HG02852 (cell line): ENCODE results near the gene TNS1.
"Not testable (repeated sequence)": the region's sequence is repeated elsewhere in the genome, so short reads cannot be mapped to it uniquely, and the experiment has no call there.

ENCODE experiments used
- ATAC-seq: cut with Tn5 transposase; IDR thresholded peaks from one replicate; pipeline ENCODE4 v1.9.1; 2021; ENCODE audit warnings: mild to moderate bottlenecking, moderate library complexity; ENCODE audit not compliant: unreplicated experiment

Gene TNS1

DNA sequence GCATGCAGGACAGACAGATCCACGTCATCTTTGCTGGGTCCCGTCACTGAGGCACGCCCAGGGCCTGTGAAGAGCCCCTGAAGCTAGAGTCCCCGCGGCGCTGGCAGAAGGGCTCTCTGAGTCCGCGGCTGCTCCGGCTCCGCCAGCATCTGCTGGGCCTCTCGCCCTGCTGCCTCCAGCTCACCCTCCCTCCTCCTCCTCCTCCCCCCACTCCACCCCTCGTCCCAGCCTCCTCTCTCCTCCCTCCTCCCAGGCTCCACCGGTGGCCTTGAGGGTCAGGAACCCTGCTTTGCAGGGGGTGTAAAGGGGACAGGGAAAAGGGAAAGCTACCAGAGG, at the start of gene TNS1:
TNS1 (minus strand) TSS at position 151 of the 336 bp plus-strand sequence; CDS start at position 28, 123 bp downstream.
- no peak for ATAC-seq

DNA sequence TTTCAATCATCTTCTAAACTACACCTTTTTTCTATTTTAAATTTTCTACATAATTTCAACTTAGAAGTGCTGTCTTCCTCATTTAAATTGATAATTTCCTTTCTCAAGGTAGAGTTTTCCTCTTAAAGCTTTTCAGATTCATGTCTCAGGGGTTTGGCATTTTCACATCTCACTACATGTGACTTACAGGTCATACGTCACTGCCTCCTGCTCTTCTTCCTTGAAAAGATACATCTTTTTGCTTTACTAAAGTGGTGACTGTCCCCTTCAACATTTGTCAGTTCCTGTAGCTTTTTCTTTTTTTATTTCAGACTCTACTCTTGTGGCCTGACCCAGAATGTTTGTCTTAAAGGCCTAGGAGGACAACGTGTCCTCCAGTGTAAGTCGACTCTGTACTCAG, 49.1 kb upstream of the TNS1 start:
- no peak for ATAC-seq

DNA sequence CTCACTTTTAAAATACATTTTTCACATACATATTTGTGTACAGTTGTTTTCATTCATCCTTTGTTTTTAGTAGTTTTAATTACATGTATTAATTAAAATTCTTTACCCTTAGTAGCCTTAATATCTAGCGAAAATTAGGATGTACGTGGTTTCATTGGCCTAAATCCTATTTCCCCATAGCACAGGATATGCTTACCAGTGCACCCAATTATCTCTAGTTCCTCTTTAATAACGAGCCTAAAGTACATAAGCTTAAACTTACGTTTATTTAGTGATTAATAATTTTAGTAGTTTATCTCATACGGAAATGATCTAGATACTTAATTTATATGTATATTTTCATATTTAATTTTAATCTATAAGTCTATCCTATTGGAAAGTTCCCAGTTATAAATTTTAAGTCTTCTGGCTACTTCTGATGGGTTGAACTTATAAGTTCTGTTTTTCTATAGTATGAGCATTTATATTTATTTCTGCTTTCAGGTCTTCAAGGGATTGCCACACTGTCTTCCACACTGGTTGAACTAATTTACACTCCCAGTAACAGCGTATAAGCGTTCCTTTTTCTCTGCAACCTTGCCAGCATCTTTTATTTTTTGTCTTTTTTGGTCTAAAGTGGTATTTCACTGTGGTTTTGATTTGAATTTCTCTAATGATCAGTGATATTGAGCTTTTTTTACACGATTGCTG, 44.9 kb upstream of the TNS1 start:
- ATAC-seq: no peak

DNA sequence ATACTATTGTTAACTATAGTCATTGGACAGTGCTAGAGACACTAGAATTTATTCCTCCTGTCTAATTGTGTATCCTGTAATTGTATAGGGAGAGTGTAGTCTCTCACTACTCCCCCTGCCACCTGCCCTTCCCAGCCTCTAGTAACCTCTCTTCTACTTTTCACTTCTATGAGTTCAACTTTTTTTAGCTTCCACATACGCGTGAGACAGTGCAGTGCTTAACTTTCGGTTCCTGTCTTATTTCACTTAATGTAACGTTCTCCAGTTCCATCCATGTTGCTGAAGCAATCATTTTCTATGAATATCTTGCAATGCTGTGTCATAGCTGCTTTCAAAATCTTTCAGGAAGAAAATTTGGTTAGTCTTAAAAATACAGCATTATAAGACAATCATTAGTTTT, 43.4 kb upstream of the TNS1 start:
- peak; percentile 69 for ATAC-seq

DNA sequence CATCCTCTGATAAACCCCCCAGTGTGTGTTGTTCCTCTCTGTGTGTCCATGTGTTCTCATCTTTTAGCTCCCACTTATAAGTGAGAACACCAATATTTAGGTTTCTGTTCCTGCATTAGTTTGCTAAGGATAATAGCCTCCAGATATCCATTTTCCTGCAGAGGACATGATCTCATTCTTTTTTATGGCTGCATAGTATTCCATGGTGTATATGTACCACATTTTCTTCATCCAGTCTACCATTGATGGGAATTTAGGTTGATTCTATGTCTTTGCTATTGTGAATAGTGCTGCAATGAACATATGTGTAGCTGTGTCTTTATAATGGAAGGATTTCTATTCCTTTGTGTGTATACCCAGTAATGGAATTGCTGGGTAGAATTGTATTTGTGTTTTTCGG, 41.8 kb upstream of the TNS1 start:
- ATAC-seq: not testable (repeated sequence)

DNA sequence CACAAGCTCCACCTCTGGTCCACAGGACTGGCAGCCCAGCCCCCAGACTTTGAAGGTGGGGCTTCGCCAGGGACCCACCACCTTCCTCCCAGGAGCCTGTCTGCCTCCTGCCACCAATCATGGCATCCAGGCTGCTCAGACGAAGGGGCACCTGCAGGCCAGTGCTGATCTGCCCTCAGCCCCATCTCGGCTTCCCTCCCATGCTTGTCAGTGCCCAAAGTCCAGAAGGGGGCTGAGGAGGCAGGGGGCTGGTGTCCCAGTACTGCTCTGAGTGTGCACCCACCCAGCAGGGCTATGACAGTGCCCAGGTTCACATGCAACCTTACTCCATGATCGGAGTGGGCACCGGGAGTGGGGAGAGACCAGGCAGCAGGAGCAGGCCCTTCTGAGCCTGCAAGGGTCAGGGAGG, 40.9 kb upstream of the TNS1 start:
- ATAC-seq: no peak

DNA sequence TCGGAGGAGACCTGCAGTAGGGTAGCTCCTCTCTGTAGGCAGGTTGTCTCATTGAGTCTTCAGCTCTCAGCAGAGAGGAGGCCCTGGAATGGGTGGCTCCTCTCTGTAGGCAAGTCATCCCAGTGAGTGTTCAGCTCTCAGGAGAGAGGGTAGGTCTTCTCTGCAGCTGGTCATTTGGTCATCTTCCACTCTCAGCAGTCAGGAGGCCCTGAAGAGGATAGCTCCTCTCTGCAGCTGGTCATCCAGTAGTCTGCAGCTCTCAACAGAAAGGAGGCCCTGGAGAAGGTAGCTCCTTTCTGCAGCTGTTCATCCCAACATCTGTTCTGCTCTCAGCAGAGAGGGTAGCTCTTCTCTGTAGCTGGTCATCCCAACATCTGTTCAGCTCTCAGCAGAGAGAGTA, 40.3 kb upstream of the TNS1 start:
- ATAC-seq: no peak

DNA sequence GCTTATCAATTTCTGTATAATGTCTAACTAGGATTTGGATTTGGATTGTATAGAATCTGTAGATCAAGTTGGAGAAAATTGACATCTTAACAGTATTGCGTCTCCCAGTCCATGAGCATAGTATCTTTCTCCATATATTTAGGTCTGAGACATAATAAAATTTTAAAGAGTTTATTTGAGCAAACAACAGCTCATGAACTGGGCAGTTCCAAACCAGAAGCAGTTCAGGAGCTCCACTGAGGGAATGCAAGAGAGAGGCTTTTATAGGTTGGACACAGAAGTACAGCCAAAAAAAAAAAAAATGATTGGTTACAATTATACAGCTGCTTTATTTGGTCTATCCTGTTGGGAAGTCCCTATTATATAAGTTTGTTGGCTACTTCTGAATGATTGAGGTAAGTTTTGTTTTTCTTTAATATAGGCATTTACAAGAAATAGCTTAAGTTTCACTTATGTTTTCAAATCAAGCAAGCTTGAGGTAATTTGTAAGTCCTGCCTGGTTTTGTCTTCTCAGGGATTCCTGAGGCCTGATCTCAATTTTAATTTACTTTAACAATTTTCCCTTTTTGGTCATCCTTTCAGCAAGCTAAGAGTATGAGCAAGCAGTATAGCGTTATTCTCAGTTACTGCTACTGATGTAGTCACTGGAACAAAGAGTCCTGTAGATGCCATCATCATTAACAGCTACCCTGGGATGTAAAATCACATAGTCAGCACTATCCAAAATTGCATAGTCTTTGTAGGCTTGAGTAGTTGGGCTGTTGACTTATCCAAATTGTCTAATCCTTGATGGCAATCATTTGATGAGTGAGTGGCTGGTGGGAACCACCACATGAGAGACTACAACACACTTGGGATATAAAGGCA, 38.7 kb upstream of the TNS1 start:
- ATAC-seq: no peak

DNA sequence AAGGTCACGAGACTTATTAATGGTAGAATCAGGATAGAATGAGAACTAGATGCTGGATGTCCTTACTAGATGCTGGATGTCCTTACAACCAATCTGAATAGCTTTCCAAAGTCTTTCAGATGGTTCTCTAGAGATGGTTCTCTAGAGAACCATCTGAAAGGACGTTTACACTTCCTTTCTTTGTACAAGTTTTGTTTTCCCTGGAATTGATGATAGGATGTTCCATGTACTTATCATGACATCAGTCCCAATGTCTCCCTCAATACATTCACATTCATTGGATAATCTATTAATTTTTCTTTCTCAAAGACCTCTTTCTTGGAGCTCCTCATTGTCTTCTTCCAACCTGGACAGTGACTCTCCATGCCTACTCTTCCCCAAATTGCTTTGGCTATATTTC, 38.1 kb upstream of the TNS1 start:
- no peak for ATAC-seq

DNA sequence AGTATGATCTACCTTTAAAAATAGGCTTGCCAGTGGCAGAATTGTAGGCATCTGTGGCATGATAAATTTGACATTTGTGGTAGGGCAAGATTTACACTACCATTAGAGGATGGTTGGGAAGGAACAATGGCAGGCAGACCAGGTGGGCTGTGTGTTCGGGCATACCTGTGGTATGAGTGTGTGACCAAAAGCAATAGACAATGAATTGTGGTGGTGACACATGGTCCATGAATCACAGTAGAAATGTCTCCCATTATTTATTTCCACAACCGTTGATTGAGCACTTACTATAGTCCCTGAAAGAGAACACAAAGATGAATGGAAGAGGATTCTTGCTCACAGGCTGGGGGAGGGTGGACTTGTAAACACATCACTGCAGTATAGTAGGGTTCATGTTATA, 36.4 kb upstream of the TNS1 start:
- ATAC-seq: no peak

DNA sequence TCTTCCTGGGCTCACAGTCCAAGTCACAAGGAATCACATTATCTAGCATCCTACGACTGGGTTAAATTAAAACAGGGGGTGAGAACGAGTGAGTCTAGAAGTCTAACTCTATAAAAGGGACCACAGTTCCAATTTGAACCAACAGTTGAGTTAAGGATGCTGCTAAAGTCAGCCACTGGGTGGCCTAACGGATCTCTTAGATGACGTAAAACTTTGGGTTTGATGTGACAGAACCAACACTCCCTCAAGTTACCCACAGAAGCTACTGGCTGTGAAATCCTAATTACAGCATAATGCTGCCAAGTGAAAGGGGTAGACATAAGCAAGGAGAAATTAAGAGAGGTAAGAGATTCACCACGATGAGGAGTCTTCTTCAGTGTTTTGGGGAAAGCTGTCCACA, 33.6 kb upstream of the TNS1 start:
- ATAC-seq: no peak

DNA sequence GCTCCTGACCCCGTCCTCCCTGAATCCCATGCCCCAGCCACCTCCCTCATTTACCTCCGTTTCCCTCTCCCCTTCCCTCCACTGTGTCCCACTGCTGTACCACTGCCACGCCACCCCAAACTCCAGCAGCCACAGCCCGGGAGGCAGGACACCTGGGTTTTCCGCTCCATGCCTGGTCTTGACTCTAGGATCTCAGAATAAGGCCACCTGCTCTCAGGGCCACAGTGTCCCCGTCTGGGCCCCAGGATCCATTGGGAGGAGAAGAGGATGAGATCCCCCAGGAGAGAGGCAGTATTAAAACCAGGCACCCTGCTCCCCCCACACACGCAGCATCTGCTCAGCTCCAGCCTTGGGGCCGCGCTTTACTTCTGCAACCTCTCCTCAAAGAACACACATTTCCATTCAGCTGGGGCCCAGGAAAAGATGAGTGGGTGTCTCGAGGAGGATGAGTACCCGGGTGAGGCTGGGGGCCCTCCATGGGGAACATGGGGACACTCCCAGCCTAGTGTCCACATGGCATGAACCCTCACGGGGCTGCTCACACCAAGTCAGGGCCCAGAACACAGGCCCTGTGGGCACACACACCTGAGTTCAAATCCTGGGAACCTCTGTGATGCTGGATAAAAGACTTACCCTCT, 32.8 kb upstream of the TNS1 start:
- ATAC-seq: no peak

DNA sequence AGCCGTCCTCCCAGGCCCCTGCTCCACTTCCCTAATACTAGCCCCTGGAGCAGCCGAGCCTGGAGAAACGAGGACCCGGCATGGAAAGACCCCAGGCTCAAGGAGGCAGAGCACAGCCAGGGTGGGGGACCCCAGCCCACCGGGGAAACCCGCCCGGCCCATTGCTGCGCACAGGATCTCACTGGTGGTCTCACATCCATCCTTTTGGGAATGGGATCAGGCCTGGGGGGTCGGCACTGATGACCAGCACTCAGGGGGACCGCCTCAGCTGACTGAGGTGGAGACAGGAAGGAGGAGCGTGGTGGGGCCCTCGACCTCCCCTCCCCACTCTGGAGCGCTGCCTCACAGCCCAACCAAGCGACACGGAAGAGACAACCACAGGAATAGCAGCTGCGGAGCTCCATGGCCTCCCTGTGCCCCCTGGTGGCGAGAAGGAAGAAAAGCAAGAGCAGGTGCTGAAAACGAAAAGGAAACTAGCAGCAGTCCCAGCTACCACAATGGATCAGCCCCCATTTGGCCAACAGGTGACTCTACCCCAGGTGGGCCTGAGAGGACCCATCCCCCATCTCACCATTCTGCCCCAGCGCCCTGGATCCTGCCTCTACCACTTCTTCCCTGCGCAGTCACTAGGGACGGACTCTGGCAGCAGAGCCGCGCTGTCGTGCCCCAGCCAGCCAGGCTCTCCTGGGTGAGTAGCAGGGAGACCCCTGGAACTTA, 31.9 kb upstream of the TNS1 start:
- ATAC-seq: peak; percentile 79

DNA sequence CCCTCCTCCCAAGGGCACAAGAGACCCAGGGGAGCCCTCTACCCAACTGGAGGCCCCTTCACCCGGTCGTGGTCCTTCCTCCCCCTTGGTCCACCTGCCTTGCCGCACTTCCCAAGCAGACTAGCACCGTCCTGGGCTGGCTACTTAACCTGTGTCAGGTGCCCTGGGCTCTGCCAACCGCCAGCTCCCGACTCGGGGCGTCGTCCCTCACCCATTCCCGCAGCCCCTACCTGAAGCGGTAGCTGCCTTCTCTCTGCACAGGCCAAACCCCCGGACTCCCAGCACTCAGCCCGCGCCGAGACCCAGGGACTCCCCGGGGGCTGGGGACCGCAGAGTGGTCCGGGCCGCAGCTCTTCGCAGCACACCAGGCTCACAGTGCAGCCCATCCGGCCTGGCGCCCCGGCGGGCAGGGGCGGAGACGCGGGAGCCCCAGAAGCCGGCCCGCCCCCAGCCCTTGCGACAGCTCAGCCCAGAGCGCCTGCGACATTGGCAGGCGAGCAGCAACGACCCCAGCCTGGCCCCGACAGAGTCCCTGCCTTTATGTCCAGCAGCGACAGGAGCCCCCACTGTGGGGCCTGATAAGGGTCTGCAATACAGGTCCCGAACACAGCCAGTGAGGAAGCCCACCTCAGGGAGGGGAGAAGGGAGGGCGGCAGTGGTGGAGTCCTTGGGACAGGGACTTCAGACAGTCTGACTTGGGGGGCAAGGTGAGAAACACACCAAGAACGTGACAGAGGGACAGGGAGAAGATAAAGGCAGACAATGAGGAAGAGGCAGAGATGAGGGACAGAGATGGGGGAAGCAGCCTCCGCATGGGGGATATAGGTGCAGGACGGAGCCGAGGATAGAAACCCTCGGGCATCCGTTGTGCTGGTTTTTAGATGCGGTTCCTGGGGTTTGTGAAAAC, 31.0 kb upstream of the TNS1 start:
- ATAC-seq: no peak

DNA sequence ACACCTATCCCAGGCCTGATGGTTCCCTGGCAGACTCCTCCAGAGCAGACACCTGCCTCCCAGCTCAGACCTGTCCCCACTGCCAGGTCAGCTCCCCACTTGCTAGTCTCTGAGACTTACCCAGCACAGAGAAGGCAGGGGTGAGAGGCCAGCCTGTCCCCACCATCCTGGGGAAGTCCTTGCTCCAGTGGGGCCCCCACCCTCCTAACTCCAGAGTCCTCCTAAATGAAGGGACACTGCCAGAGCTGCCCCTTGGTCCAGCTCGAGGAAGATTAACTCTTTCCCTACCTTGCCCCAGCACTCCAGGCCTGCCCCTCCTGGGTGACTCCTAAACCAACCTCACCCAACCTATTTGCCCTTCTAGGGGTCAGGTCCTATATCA, 30.4 kb upstream of the TNS1 start:
- no peak for ATAC-seq

DNA sequence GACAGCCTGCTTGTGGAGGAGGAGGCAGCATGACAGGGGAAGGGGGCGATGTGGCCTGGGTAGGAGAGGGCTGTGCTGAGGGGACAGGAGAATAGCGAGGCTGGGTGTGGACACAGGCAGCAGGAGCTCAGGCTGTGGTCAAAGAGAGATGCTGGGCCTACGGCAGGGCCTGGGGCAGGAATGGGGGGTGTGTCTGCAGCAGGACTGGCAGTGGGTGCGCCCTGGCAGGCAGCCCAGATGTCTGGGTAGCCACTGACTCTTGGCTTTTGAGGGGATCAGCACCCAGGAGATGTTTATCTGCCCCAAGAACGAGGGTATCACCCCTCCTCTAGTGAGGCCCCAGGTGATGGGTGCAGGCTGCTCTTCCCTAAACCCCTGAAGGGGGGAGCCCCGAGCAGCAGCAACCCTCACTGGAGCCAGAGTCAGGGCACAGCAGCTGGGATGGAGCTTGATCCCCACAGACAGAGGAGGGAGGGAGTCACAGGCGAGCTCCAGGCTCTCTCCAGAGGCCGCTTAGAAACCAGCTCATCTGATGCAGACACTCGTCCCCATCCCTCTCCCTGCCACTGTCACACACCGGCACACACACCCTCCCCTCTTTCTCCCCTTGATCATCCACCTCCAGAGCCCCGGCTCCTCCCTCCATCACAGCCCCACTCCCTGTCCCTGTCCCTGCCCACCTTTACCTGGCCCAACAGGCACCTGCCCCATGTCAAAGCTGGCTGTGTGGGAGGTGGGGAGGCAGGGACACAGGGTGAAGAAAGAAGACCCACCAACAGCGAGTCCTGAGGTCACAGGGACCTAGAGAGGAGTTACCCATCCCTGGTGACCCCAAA, 29.8 kb upstream of the TNS1 start:
- no peak for ATAC-seq

DNA sequence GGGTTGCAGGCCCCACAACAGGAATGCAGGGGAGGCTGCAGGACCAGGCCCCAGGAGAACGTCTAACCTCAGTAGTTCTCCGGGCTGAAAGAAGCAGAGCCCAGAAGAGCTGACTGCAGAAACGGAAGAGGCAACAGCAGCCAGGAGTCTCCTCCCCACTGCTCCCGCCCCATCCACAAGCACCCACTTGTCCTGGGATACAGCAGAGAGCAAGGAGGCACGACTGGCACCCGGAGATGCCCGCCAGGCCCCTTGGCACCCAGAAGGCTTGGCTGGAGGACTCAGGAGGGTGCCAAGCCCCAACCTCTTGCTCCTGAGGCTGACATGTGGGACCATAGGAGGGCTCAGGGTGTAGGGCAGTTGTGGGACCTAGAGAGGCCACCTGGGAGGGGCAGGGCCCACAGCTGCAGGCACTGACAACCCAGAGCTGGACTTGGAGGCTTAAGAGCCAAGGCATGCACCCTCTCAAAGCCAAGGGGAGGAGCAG, 29.0 kb upstream of the TNS1 start:
- ATAC-seq: no peak

DNA sequence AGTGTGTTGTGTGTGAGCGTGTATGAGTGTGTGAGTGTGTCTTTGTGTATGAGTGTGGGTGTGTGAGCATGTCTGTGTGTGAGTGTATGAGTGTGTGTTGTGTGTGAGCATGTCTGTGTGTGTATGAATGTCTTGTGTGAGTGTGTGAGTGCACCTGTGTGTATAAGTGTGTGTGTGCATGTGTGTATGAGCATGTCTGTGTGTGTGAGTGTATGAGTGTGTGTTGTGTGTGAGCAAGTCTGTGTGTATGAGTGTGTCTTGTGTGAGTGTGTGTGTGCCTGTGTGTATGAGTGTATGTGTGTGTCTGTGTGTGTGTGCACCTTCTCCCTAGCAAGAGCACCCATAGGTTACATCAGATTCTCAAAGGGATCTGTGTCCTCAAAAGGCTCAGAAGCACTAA, 28.5 kb upstream of the TNS1 start:
- no peak for ATAC-seq

DNA sequence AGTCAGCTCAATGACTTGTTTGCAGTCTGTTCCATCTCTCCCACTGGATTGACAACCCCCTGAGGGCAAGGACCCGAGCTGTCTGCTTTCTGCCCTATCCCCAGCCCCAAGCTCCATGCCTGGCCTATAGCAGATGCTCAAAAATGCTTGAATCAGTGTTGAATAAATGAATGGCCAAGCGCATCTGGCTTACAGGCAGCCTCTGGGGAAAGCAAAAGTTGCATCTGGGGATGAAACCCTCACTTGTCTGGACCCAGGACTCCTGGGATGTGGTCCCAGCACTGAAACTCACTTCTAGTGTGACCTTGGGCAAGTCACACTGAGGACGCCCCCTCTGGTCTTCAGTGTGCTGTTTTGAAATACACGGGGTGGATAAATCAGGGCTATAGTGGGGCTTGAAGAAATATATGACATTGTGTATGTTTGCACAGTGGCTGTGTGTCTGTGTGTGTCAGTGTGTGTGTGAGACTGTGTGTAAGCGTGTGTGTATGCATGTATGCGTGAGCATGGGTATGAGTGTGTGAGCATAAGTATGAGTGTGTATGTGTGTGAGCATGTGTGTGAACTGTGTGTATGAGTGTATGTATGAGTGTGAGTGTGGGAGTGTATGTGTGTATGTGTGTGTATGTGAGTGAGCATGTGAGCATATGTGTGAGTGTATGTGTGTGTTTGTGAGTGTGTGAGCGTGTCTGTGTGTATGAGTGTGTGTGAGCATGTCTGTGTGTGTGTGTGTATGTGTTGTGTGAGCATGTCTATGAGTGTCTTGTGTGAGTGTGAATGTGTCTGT, 27.8 kb upstream of the TNS1 start:
- ATAC-seq: no peak
